ENCODE results near the gene MACROH2A2. TPM values are rescaled to one million over a fixed set of nuclear protein-coding genes. Genes with fewer than 3 reads are reported as not detected.
"Not testable (repeated sequence)": the region's sequence is repeated elsewhere in the genome, so short reads cannot be mapped to it uniquely, and the experiment has no call there.

The MACROH2A2 gene
- total RNA-seq, 8 experiments from 2014 or later = 2.7 to 171 (median 77.5) TPM

- WGBS, 10 experiments = 18 to 100% (median 83%) methylated on average over 1 to 2 of the region's 2 CpGs; no CpG with 5 or more reads in 4 of the 10 experiments
- no peak overlapping the region for H3K4me3 ChIP-seq
- ATAC-seq (replicated peaks in 6 of 8) = no peak
- peak overlapping the region in 1 of 2 donors; percentile 2 for H3K27ac ChIP-seq
- in situ Hi-C loops (cut with MboI; ENCODE audit: low pct_unique_long_range_greater_than_20kb in 2 of 9, low sequenced_read_pairs in 9 of 9, unreplicated experiment in 9 of 9) = no loop called here
- peaks cover 0 to 17% of the 10 kb centered on the region in 2 donors for H3K4me1 ChIP-seq (replicated peaks in 1 of 2)
Observed at GRCh38 chr10:70074165-70074564, 21.5 kb downstream of the MACROH2A2 start.

- Histone ChIP-seq H3K4me1 (replicated peaks in 1 of 2) (peaks cover 0 to 17% of the 10 kb centered on the region in 2 donors), H3K4me3 (no peak overlapping the region), H3K27ac (no peak overlapping the region)
- ATAC-seq (replicated peaks in 6 of 8) = no peak
- 80 to 100% (median 80%) methylated on average over 1 to 2 of the region's 2 CpGs; no CpG with 5 or more reads in 5 of the 10 experiments for WGBS, 10 experiments
- in situ Hi-C loops (cut with MboI; ENCODE audit: low pct_unique_long_range_greater_than_20kb in 2 of 9, low sequenced_read_pairs in 9 of 9, unreplicated experiment in 9 of 9) = no loop called here
Observed at GRCh38 chr10:70074971-70075370, 22.3 kb downstream of the MACROH2A2 start.

DNA sequence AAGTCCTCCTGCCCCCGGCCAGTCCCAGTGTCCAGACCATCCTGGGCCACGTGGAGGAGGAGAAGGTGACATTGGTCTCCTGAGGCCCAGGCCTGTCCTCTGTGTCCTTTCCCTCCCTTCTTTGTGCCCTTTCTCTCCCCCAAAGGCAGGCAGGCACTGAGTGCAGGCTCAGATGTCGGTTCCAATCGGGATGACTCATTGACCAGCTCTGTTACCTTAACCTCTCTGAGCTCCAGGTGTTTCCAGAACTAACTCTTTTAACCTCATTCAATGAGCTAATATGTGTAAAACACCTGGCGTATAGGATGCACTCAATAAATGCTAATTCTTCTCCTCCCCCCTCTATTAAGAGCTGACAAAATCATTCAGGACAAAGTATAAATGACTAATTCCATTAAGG lies 25.7 kb downstream of the MACROH2A2 start:
- WGBS, 10 experiments = 64 to 100% (median 92%) methylated on average over 1 to 5 of the region's 5 CpGs; no CpG with 5 or more reads in 3 of the 10 experiments
- Histone ChIP-seq H3K4me3 (no peak overlapping the region), H3K27ac (no peak overlapping the region), H3K4me1 (replicated peaks in 1 of 2) (peaks cover 0 to 13% of the 10 kb centered on the region in 2 donors)
- in situ Hi-C loops (cut with MboI; ENCODE audit: low pct_unique_long_range_greater_than_20kb in 2 of 9, low sequenced_read_pairs in 9 of 9, unreplicated experiment in 9 of 9) = no loop called here
- ATAC-seq (replicated peaks in 6 of 8) = no peak

DNA sequence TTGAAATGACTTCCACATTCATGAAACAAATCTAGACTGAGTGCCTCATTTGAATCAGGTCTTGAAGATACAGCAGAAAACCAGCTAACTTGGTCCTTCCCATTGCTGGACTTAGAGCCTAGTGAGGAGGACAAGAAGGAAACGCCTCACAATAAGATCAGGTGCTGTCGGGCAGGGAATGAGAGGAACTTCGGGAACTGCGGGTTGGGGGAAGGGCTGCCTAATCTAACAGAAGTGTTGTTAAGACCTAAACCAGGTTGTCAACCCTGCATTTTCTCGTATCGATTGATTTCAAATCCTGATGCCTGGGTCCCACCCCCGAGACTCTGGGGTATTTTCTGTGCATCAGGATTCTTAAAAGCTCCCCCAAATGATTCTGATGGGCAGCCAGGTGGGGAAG lies 26.3 kb downstream of the MACROH2A2 start:
- Histone ChIP-seq H3K4me1 (replicated peaks in 1 of 2) (peaks cover 0 to 7% of the 10 kb centered on the region in 2 donors), H3K4me3 (no peak overlapping the region), H3K27ac (no peak overlapping the region)
- WGBS, 10 experiments = 51 to 96% (median 86%) methylated on average over 2 to 7 of the region's 7 CpGs; no CpG with 5 or more reads in 4 of the 10 experiments
- in situ Hi-C loops (cut with MboI; ENCODE audit: low pct_unique_long_range_greater_than_20kb in 2 of 9, low sequenced_read_pairs in 9 of 9, unreplicated experiment in 9 of 9) = no loop called here
- ATAC-seq (replicated peaks in 6 of 8) = no peak

- H3K4me1 ChIP-seq (replicated peaks in 1 of 2); H3K4me3 ChIP-seq; in situ Hi-C loops (cut with MboI; ENCODE audit: low pct_unique_long_range_greater_than_20kb in 2 of 9, low sequenced_read_pairs in 9 of 9, unreplicated experiment in 9 of 9); H3K27ac ChIP-seq: not testable (repeated sequence)
- WGBS, 10 experiments = 40 to 100% (median 82%) methylated on average over 1 of the region's 2 CpGs; no CpG with 5 or more reads in 4 of the 10 experiments
- peak in 4 of 8 experiments; percentile 37 to 89 (median 59) for ATAC-seq (replicated peaks in 6 of 8)
Observed at GRCh38 chr10:70080789-70081188, 28.1 kb downstream of the MACROH2A2 start.

DNA sequence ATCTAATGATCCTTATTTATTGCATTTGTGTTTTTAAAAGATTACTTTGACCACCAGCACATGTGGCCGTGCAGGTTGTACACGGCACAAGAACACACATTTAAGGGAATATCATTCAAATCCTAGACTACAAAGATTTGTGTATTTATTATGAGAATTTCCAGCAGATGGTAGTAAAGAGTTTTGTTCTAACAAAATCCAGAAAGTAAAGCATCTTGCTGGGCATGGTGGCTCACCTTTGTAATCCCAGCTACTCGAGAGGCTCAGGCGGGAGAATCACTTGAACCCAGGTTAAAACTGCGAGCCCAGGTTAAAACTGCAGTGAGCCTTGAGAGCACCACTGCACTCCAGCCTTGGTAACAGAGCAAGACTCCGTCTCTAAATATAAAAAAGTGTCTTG lies 31.5 kb downstream of the MACROH2A2 start:
- ATAC-seq (replicated peaks in 6 of 8) = no peak
- Histone ChIP-seq H3K27ac (no peak overlapping the region), H3K4me3 (no peak overlapping the region), H3K4me1 (replicated peaks in 1 of 2) (no peaks in the 10 kb centered on the region)
- in situ Hi-C loops (cut with MboI; ENCODE audit: low pct_unique_long_range_greater_than_20kb in 2 of 9, low sequenced_read_pairs in 9 of 9, unreplicated experiment in 9 of 9) = no loop called here
- WGBS, 10 experiments = 40 to 100% (median 94%) methylated on average over 1 to 6 of the region's 6 CpGs; no CpG with 5 or more reads in 2 of the 10 experiments

DNA sequence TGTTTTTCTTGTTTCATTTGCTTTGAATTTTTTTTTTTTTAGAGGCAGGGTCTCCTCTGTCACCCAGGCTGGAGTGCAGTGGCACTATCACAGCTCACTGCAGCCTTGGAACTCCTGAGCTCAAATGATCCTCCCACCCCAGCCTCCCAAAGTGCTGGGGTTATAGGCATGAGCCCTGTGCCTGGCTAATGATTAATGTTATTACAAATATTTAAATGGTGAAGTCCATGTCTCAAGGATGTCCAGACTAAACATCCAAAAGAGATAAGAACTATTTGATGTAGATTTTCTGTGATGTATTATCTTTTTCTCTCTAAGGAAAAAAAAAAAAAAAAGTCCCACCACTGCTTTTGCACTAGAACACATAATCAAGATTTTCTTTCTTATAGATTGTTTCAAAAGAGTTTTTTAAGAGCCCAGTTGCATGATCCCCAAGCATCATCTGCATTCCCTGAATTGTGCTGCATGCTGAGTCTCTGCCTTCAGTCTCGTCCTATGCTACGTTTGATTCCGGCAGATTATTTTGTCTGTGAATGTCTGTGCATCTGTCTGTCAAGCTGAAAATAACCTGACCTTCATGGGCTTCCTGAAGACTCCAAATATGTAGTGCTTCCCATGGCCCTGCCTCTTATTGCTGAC lies 33.4 kb downstream of the MACROH2A2 start:
- in situ Hi-C loops (cut with MboI; ENCODE audit: low pct_unique_long_range_greater_than_20kb in 2 of 9, low sequenced_read_pairs in 9 of 9, unreplicated experiment in 9 of 9) = no loop called here
- ATAC-seq (replicated peaks in 6 of 8) = no peak
- Histone ChIP-seq H3K4me3 (no peak overlapping the region), H3K4me1 (replicated peaks in 1 of 2) (no peaks in the 10 kb centered on the region), H3K27ac (no peak overlapping the region)
- WGBS, 10 experiments = 82 to 100% (median 94%) methylated on average over 1 to 3 of the region's 3 CpGs; no CpG with 5 or more reads in 2 of the 10 experiments

- H3K4me1 ChIP-seq (replicated peaks in 1 of 2) = no peaks in the 10 kb centered on the region
- no peak overlapping the region for H3K4me3 ChIP-seq
- H3K27ac ChIP-seq = no peak overlapping the region
- in situ Hi-C loops (cut with MboI; ENCODE audit: low pct_unique_long_range_greater_than_20kb in 2 of 9, low sequenced_read_pairs in 9 of 9, unreplicated experiment in 9 of 9) = no loop called here
- peak in 3 of 8 experiments; percentile 71 to 83 (median 74) for ATAC-seq (replicated peaks in 6 of 8)
- 0 to 100% (median 77%) methylated on average over 1 to 15 of the region's 15 CpGs for WGBS, 10 experiments
Observed at GRCh38 chr10:70087616-70088307, 35.1 kb downstream of the MACROH2A2 start.

DNA sequence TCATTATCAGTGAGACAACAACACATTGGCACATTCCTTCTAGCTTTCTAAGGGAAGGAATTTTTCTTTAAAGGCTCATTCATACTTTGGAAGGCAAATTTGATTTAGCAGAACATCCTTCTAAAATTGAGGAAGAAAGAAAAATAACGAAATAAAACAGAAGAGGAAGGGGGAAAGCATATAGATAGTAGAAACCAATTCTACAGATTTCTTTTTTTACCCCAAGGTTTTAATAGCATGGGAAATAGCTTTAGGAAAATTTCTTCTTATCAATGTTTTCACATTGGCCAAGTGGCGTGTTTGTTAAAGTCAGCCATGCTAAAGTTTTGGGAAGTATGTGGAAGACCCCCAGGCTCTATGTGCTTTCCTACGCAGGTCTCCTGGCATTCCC lies 35.7 kb downstream of the MACROH2A2 start:
- in situ Hi-C loops (cut with MboI; ENCODE audit: low pct_unique_long_range_greater_than_20kb in 2 of 9, low sequenced_read_pairs in 9 of 9, unreplicated experiment in 9 of 9) = no loop called here
- no peak for ATAC-seq (replicated peaks in 6 of 8)
- WGBS, 10 experiments = 67 to 100% (median 94%) methylated on average over 2 to 3 of the region's 3 CpGs; no CpG with 5 or more reads in 1 of the 10 experiments
- Histone ChIP-seq H3K4me1 (replicated peaks in 1 of 2) (no peaks in the 10 kb centered on the region), H3K27ac (no peak overlapping the region), H3K4me3 (no peak overlapping the region)

DNA sequence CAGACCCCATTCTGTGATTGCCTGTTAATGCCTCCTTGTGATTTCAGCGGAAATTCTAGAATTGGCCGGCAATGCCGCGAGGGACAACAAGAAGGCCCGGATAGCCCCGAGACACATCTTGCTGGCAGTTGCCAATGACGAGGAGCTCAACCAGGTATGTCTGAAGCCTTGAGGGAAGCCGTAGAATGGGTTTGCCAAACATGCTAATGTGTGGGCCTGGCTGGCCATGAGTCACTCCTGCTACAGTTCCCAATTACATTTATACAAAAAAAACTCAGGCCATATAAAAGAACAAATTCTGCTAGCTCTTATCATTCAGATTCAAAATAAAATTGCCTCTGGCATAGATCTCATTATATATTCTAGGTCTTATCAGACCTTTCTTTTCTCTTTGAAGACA lies 37.4 kb downstream of the MACROH2A2 start:
- peaks cover 0 to 12% of the 10 kb centered on the region in 2 donors for H3K4me1 ChIP-seq (replicated peaks in 1 of 2)
- no peak overlapping the region for H3K4me3 ChIP-seq
- WGBS, 10 experiments = 47 to 100% (median 97%) methylated on average over 2 to 8 of the region's 8 CpGs; no CpG with 5 or more reads in 5 of the 10 experiments
- H3K27ac ChIP-seq = no peak overlapping the region
- in situ Hi-C loops (cut with MboI; ENCODE audit: low pct_unique_long_range_greater_than_20kb in 2 of 9, low sequenced_read_pairs in 9 of 9, unreplicated experiment in 9 of 9) = no loop called here
- ATAC-seq (replicated peaks in 6 of 8) = peak in 3 of 8 experiments; percentile 29 to 73 (median 70)

DNA sequence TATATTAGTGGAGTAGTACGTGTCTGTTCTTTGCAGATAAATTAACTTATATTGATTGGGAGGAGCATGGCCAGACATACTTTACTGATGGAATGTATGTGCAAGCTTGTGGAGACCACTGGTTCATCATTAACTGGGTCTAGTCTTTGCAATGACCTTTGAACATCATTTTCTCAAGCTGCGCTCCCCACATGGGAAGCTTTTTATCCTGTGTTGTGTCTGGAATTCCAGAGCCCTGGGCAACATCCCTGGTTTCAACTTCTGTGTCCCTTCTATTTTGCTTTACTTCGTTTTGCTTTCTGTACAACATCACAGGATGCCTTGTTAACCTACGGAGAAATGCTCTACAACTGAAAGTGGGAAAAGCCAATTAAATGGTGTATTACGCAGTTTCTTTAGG lies 38.3 kb downstream of the MACROH2A2 start:
- Histone ChIP-seq H3K4me1 (replicated peaks in 1 of 2) (peaks cover 0 to 12% of the 10 kb centered on the region in 2 donors), H3K4me3 (no peak overlapping the region), H3K27ac (no peak overlapping the region)
- WGBS, 10 experiments = 30 to 100% (median 90%) methylated on average over 1 to 5 of the region's 5 CpGs; no CpG with 5 or more reads in 1 of the 10 experiments
- in situ Hi-C loops (cut with MboI; ENCODE audit: low pct_unique_long_range_greater_than_20kb in 2 of 9, low sequenced_read_pairs in 9 of 9, unreplicated experiment in 9 of 9) = no loop called here
- ATAC-seq (replicated peaks in 6 of 8) = no peak

DNA sequence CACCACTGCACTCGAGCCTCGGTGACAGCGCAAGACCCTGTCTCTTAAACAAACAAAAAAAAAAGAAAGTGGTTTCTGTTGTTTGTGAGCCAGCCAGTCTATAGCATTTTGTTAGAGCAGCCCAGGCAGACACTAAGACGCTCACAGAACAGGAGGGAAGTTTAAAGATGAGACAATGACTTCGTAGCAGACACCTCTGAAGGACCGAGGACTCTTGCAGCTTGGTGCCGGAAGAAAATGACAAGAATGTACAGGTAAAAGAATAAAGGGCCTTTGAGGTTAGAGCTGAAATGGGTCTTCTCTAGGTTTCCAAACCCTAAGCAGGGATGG lies 39.7 kb downstream of the MACROH2A2 start:
- Histone ChIP-seq H3K4me1 (replicated peaks in 1 of 2) (peaks cover 0 to 12% of the 10 kb centered on the region in 2 donors), H3K4me3 (no peak overlapping the region), H3K27ac (no peak overlapping the region)
- WGBS, 10 experiments = 83 to 100% (median 97%) methylated on average over 1 to 6 of the region's 7 CpGs; no CpG with 5 or more reads in 4 of the 10 experiments
- in situ Hi-C loops (cut with MboI; ENCODE audit: low pct_unique_long_range_greater_than_20kb in 2 of 9, low sequenced_read_pairs in 9 of 9, unreplicated experiment in 9 of 9) = no loop called here
- no peak for ATAC-seq (replicated peaks in 6 of 8)

DNA sequence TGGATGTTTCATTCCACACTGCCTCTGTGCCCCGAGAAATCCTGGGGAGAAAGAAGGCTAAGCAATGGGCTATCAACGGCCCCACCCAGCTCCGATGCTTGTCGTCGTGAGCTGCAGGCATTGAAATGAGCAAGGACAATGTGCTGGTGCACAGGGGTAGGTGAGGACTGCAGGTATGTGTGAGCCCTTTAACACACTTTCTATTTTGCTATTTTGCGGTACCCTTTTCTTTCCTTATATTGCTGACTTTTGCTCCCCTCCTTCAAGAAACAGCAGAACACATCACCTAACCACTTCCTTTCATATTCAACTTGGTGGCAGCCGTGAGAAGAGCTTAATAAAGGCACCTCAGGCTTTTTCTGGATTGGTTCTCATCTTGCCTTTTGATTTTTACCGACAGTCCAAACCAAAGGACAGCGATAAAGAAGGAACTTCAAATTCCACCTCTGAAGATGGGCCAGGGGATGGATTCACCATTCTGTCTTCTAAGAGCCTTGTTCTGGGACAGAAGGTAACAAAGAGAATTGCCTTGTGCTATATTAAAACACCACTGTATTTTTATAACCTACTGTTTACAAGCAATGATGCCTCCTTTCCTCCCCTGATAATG lies 40.8 kb downstream of the MACROH2A2 start:
- ATAC-seq (replicated peaks in 6 of 8) = no peak
- WGBS, 10 experiments = 60 to 100% (median 88%) methylated on average over 1 to 7 of the region's 9 CpGs; no CpG with 5 or more reads in 2 of the 10 experiments
- no peak overlapping the region for H3K27ac ChIP-seq
- no peak overlapping the region for H3K4me3 ChIP-seq
- in situ Hi-C loops (cut with MboI; ENCODE audit: low pct_unique_long_range_greater_than_20kb in 2 of 9, low sequenced_read_pairs in 9 of 9, unreplicated experiment in 9 of 9) = no loop called here
- peaks cover 0 to 12% of the 10 kb centered on the region in 2 donors for H3K4me1 ChIP-seq (replicated peaks in 1 of 2)

All from motor neuron (in vitro differentiated cells).